IPS-20b (cell line): ENCODE data around the gene FAM13C.

Experiments
- H3K27ac ChIP-seq: one replicate; pipeline ENCODE4 v1.5.1; 2013; ENCODE audit warnings: low read length
- H3K27me3 ChIP-seq: 2 replicates; pipeline ENCODE4 v1.6.1; 2013; ENCODE audit warnings: mild to moderate bottlenecking, low read length, inconsistent platforms; ENCODE audit not compliant: insufficient read depth
- H3K36me3 ChIP-seq: 2 replicates; pipeline ENCODE4 v1.6.1; 2013; ENCODE audit warnings: low read depth, mild to moderate bottlenecking, inconsistent platforms, low read length, moderate library complexity; ENCODE audit not compliant: insufficient read depth
- H3K4me1 ChIP-seq: 2 replicates; pipeline ENCODE4 v1.6.1; 2013; ENCODE audit warnings: mild to moderate bottlenecking, control low read depth, inconsistent platforms, low read length, moderate library complexity; ENCODE audit not compliant: insufficient read depth
- H3K4me3 ChIP-seq: 2 replicates; pipeline ENCODE4 v1.5.1; 2013; ENCODE audit warnings: mild to moderate bottlenecking, low read length, inconsistent platforms
- H3K9ac ChIP-seq: 2 replicates; pipeline ENCODE4 v1.6.1; 2013; ENCODE audit warnings: low read depth, mild to moderate bottlenecking, inconsistent platforms, low read length, moderate library complexity
- H3K9me3 ChIP-seq: 2 replicates; pipeline ENCODE4 v1.6.1; 2013; ENCODE audit warnings: mild to moderate bottlenecking, low read depth, low read length, inconsistent platforms; ENCODE audit not compliant: insufficient read depth

FAM13C gene

DNA sequence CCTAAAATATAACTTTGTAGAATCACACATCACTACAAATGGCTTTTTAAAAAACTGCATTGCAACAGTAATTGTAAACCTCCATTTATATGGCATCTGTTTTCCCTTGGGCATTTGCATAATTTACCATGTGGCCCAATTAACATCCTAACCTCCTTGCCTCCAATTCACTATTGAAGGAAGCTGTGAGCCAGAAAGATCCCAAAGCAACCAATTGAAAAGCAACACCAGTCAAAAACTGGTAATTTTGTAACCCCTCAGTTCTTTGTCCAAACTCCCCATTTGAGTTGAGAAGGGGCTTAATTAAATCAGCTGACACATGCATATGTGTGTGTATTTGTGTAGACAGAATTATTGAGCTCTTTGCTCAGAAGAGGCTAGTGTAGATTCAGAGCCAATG is 90.3 kb downstream of the FAM13C start:
- Histone ChIP-seq H3K9ac (no peak overlapping the region), H3K4me1 (no peaks in the 10 kb centered on the region), H3K4me3 (no peak overlapping the region), H3K36me3 (no peaks in the 10 kb centered on the region), H3K27ac (no peak overlapping the region), H3K9me3 (no peaks in the 10 kb centered on the region), H3K27me3 (no peaks in the 10 kb centered on the region)

DNA sequence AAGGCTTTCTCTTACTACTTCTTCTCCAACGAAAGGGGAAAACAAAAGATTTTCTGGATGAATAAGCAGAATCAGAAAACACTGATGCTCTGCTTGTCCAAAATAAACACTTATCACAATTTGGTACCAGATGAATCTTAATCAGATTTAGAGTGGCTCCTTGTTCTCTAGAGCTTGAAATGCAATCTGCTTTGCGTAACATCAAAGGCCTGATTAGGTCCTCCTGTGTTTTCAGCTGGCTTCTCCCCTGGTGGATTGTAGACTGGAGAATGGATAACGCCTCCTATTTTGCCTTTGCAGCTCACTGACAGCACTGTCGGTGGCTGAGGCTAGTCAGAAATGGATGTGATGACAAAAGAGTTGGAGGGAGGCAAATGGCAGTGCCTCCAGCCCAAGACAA is 91.2 kb downstream of the FAM13C start:
- Histone ChIP-seq H3K4me3 (no peak overlapping the region), H3K9ac (no peak overlapping the region), H3K9me3 (no peaks in the 10 kb centered on the region), H3K4me1 (no peaks in the 10 kb centered on the region), H3K36me3 (no peaks in the 10 kb centered on the region), H3K27ac (no peak overlapping the region), H3K27me3 (no peaks in the 10 kb centered on the region)

DNA sequence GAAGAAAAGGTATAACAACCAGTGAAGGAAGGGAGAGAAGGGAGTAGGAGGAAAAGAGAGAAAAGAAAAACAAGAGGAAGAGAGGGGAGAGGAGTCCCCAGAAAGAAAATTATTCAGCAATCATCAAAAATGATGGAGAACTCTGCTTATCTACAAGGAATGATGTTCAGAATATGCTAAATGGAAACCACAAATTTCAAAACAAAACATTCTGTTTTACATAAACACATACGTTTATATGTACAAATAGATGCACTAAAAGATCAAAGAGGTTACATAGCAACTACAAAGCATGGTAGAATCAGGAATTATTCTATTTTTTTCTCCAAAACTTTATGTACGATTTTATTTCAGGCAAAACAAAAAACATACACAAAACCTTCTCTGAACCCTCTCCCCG is 91.9 kb downstream of the FAM13C start:
- Histone ChIP-seq H3K27ac (no peak overlapping the region), H3K27me3 (no peaks in the 10 kb centered on the region), H3K9ac (no peak overlapping the region), H3K4me1 (no peaks in the 10 kb centered on the region), H3K4me3 (no peak overlapping the region), H3K9me3 (no peaks in the 10 kb centered on the region), H3K36me3 (no peaks in the 10 kb centered on the region)

DNA sequence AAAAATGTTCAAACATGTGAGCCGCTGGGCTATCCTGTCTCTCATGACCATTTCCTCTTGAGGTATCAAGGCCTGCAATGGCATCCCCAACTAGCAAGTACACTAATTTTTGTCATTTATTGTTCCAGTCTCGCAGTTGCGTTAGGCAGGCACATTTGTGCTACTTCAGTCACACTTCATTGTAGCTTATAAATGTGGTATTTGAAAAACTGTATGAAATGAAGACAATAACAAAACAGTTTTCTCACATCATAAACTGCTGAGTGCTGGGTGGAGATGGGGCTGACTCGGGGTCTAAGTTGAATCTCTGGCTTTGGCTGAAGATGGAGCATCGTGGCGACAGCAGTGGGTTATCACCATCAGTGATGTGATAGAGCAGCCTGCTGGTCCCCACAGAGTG is 92.7 kb downstream of the FAM13C start:
- no peaks in the 10 kb centered on the region for H3K4me1 ChIP-seq
- H3K9me3 ChIP-seq = no peaks in the 10 kb centered on the region
- H3K9ac ChIP-seq = no peak overlapping the region
- H3K27ac ChIP-seq = no peak overlapping the region
- no peaks in the 10 kb centered on the region for H3K36me3 ChIP-seq
- no peaks in the 10 kb centered on the region for H3K27me3 ChIP-seq
- H3K4me3 ChIP-seq = no peak overlapping the region

DNA sequence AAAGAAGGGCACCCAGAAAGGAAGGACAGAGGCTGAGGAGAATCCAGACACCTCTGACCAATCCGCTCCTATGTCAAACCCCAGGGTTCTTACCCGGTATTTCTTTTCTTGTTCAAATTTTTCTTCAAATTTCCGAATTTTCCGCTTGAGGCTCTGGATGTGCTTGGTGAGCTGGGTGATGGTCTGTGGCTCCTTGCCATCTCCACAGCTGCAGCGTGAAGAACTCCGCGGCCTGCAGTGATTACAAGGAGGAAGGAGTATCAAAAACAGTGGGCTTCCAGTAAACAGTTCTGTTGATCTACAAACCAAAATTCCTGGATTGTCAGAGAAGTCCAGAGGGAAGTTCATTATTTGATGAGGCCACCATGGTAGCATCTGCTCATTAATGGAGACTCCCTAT is 93.9 kb downstream of the FAM13C start:
- no peaks in the 10 kb centered on the region for H3K9me3 ChIP-seq
- no peaks in the 10 kb centered on the region for H3K36me3 ChIP-seq
- H3K4me1 ChIP-seq = no peaks in the 10 kb centered on the region
- no peaks in the 10 kb centered on the region for H3K27me3 ChIP-seq
- H3K9ac ChIP-seq = no peak overlapping the region
- H3K27ac ChIP-seq = no peak overlapping the region
- no peak overlapping the region for H3K4me3 ChIP-seq

DNA sequence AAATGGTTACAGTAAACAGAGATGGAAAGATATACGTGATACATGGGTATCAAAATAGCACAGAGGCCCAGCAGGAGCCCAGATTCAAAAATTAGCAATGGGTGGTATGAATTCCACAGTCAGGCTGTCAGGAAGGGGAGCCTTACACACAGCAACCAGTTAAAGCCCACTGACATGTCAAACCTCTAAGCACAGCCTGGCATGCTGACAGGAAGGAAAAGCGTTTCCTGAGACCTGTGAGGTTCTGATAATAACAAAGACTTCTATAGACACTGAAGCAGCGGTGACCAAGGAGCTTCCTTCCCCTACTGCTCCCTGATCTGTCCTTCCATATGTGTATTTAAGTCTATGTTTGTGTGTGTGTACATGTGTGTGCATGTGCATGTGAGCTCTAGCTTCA is 96.0 kb downstream of the FAM13C start:
- Histone ChIP-seq H3K27ac (no peak overlapping the region), H3K27me3 (no peaks in the 10 kb centered on the region), H3K9ac (no peak overlapping the region), H3K4me3 (no peak overlapping the region), H3K36me3 (no peaks in the 10 kb centered on the region), H3K4me1 (no peaks in the 10 kb centered on the region), H3K9me3 (no peaks in the 10 kb centered on the region)

DNA sequence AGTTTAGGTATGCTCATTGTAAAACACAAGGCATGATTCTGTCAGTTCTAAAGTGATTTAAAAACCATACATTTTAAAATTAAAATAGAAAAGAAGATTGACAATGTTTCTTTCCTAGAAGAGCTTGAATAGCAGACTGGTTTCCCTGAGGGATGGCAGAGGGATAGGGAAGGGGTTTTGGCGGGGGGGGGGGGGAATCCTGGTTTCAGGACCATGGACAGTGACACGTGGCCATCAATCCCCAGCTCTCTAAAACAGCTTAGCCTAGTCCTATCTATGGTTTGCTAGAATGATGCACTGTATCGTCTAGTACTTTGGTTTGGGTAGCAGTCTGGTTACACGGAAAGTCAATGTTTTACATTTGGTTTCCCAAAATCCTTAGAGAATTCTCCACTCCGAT is 97.2 kb downstream of the FAM13C start:
- H3K27ac ChIP-seq = no peak overlapping the region
- no peak overlapping the region for H3K9ac ChIP-seq
- no peak overlapping the region for H3K4me3 ChIP-seq
- H3K27me3 ChIP-seq = no peaks in the 10 kb centered on the region
- H3K9me3 ChIP-seq = no peaks in the 10 kb centered on the region
- no peaks in the 10 kb centered on the region for H3K4me1 ChIP-seq
- H3K36me3 ChIP-seq = no peaks in the 10 kb centered on the region

DNA sequence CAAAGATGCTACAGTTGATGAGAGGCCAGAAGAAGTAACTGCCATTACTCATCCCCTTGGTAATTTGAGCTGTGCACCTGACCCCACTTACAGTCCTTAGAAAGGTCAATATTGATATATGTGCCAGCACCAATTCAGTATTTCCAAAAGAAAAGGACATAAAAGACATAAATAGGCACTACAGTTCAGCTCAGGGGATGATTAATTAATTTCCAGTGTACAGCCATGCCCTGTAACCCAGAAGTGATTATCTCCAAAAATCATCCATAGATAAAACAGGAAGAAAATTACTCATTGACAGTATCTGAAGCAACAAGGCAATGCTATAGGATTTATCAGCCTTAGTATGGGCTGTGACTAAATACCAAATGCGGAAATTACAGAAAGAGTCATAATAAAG is 103.5 kb downstream of the FAM13C start:
- Histone ChIP-seq H3K4me3 (no peak overlapping the region), H3K9me3 (no peaks in the 10 kb centered on the region), H3K36me3 (no peaks in the 10 kb centered on the region), H3K4me1 (no peaks in the 10 kb centered on the region), H3K27ac (no peak overlapping the region), H3K27me3 (no peaks in the 10 kb centered on the region), H3K9ac (no peak overlapping the region)

DNA sequence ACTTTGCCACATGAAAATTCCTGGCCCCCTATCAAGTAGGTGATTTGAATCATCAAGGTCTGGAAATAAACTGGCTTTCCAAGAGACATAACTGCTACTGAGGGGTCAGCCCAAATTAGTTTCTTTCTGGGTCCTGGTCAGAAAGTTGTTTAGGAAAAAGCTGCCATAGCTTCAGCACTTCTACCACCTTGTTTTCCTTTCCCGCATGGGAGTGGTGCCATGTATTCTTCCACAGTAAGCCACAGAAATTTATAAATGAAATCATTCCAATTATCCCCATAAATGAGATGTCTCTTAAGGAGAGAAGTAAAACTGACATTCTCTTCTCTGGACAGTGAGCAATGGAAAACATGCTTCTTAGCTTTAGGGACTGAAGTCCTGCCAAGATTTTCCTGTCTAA is 105.1 kb downstream of the FAM13C start:
- Histone ChIP-seq H3K36me3 (no peaks in the 10 kb centered on the region), H3K9ac (no peak overlapping the region), H3K9me3 (no peaks in the 10 kb centered on the region), H3K27ac (no peak overlapping the region), H3K4me1 (no peaks in the 10 kb centered on the region), H3K27me3 (no peaks in the 10 kb centered on the region), H3K4me3 (no peak overlapping the region)

DNA sequence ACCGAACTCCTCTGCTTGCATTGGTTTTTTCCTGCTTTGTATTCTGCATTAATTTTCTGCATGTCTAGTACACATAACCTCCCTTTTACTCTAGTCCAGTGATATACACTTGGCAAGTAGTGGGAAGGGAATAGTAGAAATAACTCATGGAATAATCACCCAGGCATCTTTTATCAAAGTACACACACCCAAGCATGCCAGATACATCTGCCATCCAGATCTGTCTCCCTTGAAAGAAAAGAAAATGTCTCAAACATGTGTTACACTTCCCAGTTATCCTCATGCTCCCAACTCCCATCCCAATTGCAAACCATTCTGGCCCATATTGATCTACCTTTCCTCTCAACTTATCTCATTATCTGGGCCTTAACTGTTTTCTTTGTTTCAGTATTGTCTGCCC is 106.9 kb downstream of the FAM13C start:
- Histone ChIP-seq H3K36me3 (no peaks in the 10 kb centered on the region), H3K4me1 (no peaks in the 10 kb centered on the region), H3K27ac (no peak overlapping the region), H3K4me3 (no peak overlapping the region), H3K27me3 (no peaks in the 10 kb centered on the region), H3K9me3 (no peaks in the 10 kb centered on the region), H3K9ac (no peak overlapping the region)

DNA sequence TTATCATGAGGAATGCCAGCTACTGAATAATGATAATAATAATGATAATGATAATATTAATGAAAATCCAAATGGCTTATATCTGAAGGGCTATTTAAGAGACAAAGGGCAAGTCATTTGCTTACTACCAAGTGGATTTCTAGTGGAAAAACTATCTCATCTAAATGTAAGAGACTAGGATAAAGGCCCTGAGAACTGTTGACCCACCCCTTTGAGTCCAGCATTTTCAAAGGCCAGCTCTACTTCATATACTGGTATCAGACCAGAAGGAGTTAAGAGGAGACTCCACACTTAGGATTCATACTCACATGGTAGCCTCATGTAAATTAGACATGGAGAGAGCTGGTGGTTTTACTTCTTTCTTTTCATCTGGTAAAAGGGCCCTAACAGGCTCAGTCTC is 109.9 kb downstream of the FAM13C start:
- Histone ChIP-seq H3K4me1 (no peaks in the 10 kb centered on the region), H3K9me3 (no peaks in the 10 kb centered on the region), H3K36me3 (no peaks in the 10 kb centered on the region), H3K27ac (no peak overlapping the region), H3K4me3 (no peak overlapping the region), H3K27me3 (no peaks in the 10 kb centered on the region), H3K9ac (no peak overlapping the region)

DNA sequence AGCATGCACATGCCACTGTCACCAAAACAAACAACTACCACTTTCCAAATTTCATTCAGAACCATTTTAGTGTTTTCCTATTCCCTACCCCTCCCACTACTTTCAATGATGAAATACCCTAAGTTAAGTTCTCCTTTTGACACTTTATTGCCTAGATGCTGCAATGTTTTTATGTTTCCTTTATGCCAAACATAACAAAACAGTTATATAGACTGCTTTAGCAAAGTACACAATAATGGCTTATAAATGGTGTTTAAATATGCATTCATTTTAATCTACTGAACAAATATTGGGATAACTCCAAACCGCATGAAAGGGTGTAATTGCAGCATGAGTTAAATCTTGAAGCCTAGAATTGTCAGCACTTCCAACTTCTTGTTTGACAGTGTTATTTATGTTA is 116.7 kb downstream of the FAM13C start:
- H3K9me3 ChIP-seq = no peaks in the 10 kb centered on the region
- H3K9ac ChIP-seq = no peak overlapping the region
- H3K27me3 ChIP-seq = no peaks in the 10 kb centered on the region
- no peak overlapping the region for H3K4me3 ChIP-seq
- no peak overlapping the region for H3K27ac ChIP-seq
- no peaks in the 10 kb centered on the region for H3K36me3 ChIP-seq
- H3K4me1 ChIP-seq = no peaks in the 10 kb centered on the region

DNA sequence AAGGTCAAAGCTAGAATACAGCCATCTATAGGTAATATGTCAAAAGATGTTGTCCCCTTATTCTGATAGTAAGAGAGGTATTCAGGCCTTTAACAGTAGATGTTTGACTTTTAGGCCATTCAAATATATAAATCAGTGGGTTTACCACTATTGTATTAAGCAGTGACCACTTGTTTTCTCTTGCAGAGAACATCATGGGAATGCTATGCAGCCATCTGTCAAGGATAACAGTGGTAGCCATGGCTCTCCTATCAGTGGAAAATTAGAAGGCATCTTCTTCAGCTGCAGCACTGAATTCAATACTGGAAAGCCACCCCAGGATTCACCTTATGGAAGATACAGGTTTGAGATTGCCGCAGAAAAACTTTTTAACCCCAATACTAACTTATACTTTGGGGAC is 117.5 kb downstream of the FAM13C start:
- H3K4me1 ChIP-seq = no peaks in the 10 kb centered on the region
- no peak overlapping the region for H3K27ac ChIP-seq
- no peaks in the 10 kb centered on the region for H3K9me3 ChIP-seq
- H3K36me3 ChIP-seq = no peaks in the 10 kb centered on the region
- no peak overlapping the region for H3K9ac ChIP-seq
- H3K27me3 ChIP-seq = no peaks in the 10 kb centered on the region
- no peak overlapping the region for H3K4me3 ChIP-seq
